ENCODE data around the gene SPNS3.

The SPNS3 gene

DNA sequence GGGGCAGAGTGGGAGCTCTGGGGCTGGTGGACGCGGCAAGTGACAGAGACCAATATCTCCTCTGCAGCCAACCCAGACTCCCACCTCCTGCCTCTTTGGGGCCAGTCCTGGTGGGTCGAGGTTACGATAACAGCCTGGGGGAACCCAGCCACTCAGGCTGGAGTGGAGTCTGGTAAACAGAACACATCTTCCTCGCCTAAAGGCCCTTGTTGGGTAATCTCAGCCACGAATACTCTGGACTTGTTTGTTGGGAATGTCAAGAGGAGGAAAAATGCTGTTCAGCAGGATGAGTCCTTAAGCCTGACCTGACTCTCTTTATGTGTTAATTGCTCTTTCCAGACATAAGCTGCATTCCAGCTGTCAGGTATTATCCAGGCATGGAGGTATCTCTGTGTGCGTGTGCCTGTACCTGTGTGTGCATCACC, 56.9 kb downstream of the SPNS3 start:
- DNase-seq: no peak

DNA sequence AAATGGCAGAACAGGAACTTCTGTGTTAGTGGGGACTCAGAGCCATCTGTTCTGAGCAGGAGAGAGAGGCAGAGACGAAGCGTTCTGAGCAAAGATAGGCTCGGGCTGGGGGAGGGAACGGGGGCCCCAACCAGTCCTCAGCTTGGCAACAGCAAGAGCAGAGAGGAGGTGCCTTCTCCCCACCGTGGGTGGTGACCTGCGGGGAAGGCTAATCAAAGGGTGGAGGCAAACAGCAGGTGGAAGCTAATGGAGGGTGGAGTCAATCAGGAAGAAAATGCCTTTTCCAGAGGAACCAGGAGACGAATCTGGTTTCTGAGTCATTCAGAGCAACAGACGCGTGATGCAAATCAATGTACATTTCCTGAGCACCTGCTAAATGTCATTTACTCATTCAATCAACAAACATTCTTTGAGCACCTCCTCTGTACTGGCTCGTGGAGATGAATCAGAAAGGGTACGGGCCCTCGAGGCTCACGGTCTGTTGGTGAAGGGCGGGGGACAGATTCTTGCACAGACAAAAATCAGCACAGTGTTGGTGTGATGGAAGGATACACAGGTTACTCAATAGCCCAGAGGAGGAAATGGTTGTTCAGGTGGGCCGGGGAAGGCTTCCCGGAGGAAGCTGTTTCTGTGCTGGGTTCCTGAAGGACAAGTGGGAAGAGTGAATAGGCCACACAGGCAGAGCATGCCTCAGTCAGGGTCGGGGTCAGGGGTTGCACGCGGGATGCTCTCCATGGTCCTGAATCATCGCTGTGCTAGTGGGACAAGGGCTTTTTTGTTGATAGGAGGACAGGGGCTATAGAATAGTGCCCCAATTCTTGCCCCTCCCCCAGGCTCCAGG, 59.2 kb downstream of the SPNS3 start:
- peak; percentile 53 for DNase-seq

- DNase-seq: peak; percentile 46
These were observed 63.5 kb downstream of the SPNS3 start for GRCh38 chr17:4497101-4497824.

DNA sequence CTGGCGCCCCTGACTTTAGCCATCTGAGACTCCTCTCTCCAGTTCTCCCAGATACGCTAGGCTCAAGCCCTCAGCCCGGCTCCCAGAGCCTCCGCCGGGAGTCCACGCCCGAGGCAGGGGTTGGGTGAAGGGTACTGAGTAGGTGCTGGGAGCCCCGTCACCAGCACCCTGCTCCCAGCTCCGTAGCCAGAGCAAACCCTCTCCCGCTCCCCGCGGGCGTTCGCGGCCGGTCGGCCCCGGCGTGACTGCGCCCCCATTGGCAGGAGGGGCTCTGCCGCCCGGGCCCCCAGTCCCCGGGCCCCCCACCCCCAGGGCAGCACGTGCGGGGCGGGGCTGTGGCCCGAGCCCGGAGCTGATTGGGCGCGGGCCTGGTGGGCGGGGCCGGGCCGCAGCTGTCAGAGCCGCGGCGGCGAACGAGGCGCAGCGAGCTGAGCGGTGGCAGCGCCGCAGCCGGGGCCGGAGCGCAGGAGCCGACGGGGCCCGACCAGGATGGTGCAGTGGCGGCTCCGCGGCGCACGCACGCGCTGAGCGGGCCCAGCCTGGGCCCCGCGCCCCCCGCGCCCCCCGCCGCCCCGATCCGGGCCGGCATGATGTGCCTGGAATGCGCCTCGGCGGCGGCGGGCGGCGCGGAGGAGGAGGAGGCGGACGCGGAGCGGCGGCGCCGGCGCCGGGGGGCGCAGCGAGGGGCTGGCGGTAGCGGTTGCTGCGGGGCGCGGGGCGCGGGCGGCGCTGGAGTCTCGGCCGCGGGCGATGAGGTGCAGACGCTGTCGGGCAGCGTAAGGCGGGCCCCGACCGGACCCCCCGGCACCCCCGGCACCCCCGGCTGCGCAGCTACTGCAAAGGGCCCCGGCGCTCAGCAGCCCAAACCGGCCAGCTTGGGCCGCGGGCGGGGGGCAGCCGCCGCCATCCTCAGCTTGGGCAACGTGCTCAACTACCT, 65.0 kb downstream of the SPNS3 start, which contains the start of gene SPNS2:
TSS of gene SPNS2 (plus strand) at position 421 of the 937 bp plus-strand sequence. CDS start at position 588, 167 bp downstream.
- peak; percentile 72 for DNase-seq

GRCh38 chr17:4499431-4500190, 65.9 kb downstream of the SPNS3 start:
- peak; percentile 38 for DNase-seq

- DNase-seq: no peak
These were observed 66.4 kb downstream of the SPNS3 start for GRCh38 chr17:4500191-4500571.

DNA sequence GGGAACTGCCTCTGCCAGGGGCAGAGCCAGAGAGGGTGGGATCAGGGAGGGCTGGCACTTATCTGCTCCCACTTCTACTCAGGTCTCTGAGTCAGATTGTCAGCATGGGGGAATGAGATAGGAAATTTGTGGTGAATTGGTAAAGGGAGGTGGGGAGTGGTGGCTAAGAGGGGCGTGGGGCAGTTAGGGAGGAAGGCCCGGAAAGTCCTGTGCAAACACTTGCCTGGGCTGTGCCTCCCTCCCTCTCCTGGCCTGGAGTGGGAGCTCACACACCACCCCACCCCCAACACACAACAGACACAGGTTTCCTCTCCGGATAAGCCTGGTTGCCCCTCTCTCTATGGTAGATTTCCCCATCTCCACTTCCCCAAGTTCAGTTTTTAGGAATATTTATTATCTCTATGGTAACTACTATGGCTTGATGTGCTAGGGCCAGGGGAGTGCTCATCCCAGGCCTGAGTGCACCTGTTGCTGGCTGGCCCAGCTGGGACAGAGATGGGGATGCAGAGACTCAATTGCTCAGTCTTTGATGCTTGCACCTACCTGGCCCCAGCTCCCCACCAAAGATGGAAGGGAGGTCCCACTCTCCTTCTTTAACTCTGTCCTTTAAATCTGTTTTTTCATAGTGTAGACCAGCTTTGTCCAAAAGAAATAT, 67.7 kb downstream of the SPNS3 start:
- DNase-seq: no peak

DNA sequence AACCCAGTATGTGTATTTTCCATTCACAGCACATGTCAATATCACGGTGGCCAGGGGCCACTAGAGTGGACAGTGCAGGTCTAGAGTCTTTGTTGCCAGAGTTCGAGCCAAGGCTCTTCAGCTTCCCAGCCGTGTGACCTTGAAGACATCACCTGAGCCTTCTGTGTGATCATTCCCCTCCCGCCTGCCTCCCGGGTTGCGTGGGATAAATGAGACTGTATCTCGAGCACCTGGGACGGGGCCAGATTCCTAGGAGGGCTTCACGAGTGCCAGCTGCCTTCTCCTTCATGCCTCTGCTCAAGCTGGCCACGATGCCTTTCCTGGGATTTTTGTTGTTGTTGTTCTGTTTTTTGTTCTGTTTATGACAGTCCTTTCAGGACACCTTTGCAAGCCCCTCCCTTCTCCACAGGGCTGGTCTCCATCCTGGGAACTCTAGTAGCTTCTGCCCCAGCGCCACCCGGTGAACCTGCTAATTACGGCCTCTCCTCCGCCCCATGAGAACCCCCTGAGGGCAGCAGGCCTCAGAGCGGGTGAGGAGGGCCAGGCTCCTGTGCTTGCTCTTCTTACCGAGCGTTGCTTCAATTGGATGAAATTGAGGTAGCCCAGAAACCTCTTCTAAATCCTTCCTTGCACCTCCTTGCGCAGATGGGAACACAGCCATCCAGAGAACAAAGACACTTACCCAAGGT, 68.9 kb downstream of the SPNS3 start:
- DNase-seq: no peak

DNA sequence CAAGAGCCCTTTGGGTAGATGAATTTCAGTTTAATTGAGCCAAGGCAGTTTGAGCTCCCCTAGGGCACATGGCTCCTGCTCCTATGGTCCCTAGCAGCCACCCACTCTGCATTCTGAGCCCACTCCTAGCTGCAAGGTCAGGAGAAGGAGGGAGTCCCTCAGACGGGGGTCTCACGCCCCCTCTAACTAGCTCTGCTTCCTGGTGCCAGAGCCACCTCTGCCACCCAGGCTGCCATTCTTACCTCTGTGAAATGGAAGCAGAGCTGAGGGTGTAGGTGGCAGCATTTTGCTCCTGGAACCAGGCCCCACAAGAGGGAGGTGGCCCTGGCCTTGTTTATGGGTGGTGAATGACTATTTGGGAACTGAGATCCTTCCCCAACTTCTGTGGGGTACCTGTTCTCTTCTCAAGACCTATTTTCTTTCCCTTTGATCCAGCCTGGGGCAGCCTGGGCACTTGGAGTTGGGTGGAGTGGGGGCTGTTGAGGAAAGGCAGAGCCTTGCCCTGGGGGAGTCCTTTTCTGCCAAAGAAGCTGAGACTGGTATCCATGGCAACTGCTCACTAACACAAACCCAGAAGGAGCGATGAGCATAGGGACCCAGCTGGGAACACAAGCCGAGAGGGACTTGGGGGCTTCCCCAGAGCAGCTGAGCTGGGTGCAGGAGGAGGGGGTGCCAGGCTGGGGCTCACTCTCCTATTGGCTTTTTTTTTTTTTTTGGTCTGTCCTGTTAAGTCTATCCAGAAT, 69.7 kb downstream of the SPNS3 start:
- no peak for DNase-seq

GRCh38 chr17:4504188-4504587, 70.4 kb downstream of the SPNS3 start:
- DNase-seq: no peak

DNA sequence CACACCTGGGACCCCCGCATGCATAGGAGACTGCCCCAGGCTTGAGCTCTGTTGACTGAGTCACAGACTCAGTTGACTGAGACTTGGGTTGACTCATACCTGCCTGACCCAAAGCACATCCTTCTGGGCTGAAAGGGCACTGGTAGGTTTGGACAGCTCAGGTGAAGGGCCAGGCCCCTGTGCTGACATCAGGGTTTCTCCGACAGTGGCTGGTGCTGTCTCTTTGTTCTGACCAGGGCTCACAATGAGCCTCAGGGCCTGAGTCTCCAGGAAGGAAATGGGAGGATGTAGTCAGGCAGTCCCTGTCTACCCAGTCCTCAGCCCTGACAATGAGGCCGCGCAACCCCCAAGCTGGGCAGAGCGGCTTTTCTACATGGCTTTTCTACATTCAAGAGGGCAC, 71.4 kb downstream of the SPNS3 start:
- DNase-seq: no peak

GRCh38 chr17:4506175-4506813, 72.6 kb downstream of the SPNS3 start:
- no peak for DNase-seq

GRCh38 chr17:4506892-4507291, 73.2 kb downstream of the SPNS3 start:
- no peak for DNase-seq

DNA sequence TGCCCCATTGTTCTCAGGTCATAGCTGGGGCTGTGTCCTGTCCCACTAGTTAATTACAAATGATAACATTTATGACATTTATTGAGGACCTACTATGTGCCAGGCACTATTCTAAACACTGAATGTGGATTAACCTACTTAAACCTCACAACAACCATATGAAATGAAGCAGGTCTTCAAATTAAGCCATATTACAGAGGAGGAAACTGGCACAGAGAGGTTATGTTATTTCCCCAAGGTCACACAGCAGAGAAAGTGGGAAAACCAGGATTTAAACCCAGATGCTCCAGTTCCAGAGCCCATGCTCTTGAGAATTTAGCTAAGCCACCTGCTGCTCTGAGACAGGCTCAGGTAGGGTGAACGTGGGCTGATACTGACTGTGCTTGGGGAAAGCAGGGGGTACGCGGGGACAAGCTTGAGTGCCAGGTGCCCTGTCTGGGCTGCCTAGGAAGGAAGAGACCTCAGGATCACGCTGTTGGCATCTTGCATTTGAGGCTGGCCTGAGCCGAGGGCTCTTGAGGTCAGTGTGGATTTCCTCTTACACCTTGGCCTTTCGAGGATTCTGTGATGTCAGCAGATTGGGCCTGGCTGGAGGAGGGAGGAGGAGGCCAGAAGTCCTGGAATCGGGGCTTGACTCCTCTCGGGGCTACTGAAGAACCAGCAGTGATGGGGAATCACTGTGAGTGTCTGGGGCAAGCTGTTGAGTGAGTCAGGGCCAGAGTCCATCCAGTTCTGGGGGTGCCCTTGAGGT, 73.8 kb downstream of the SPNS3 start:
- DNase-seq: no peak

- DNase-seq: no peak
These were observed 74.5 kb downstream of the SPNS3 start for GRCh38 chr17:4508207-4508606.

- DNase-seq: peak; percentile 55
These were observed 75.7 kb downstream of the SPNS3 start for GRCh38 chr17:4509401-4509800.

GRCh38 chr17:4509923-4510617, 76.3 kb downstream of the SPNS3 start:
- DNase-seq: no peak

DNA sequence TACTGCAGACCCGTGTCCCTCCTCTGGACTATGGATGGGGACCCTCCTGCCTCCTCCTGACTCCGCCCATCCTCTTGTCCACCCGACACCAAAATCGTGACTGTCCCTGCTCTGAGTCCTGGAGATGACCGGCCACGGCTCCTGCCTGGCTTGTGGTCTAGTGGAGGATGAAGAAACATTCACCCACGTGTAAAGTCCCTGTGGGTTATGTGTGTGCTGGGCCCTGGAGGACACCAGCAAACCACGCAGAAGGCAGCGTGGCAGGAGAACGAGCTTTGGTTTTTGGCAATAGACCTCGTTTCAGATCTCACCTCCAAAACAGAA, 76.8 kb downstream of the SPNS3 start:
- DNase-seq: no peak

Data from RPMI8226 (cell line).